Neuronal stem cell (in vitro differentiated cells): Measurements from ENCODE around the gene CIDEB.

Experiments used
- DNase-seq: peaks from one replicate; pipeline ENCODE4 v3.0.0-alpha.2; 2013; ENCODE audit warnings: low spot score
- H2AFZ ChIP-seq: one replicate; pipeline ENCODE4 v1.6.1; 2013; ENCODE audit warnings: mild to moderate bottlenecking, low read length, inconsistent platforms
- H2AK5ac ChIP-seq: 2 replicates; pipeline ENCODE4 v1.6.1; 2013; ENCODE audit warnings: low read depth, mild to moderate bottlenecking, inconsistent platforms, low read length, moderate library complexity, mixed read lengths
- H2BK120ac ChIP-seq: 2 replicates; pipeline ENCODE4 v1.6.1; 2013; ENCODE audit warnings: low read depth, mild to moderate bottlenecking, inconsistent platforms, low read length, moderate library complexity, mixed read lengths
- H2BK12ac ChIP-seq: one replicate; pipeline ENCODE4 v1.6.1; 2013; ENCODE audit warnings: low read length, inconsistent platforms
- H2BK15ac ChIP-seq: 2 replicates; pipeline ENCODE4 v1.6.1; 2013; ENCODE audit warnings: mild to moderate bottlenecking, low read length, inconsistent platforms, mixed read lengths
- H2BK5ac ChIP-seq: one replicate; pipeline ENCODE4 v1.6.1; 2013; ENCODE audit warnings: inconsistent platforms, mild to moderate bottlenecking, low read length, moderate library complexity
- H3K14ac ChIP-seq: one replicate; pipeline ENCODE4 v1.6.1; 2013; ENCODE audit warnings: low read length, inconsistent platforms
- H3K18ac ChIP-seq: 2 replicates; pipeline ENCODE4 v1.6.1; 2013; ENCODE audit warnings: low read length, inconsistent platforms
- H3K23ac ChIP-seq: 2 replicates; pipeline ENCODE4 v1.6.1; 2013; ENCODE audit warnings: low read depth, mild to moderate bottlenecking, mixed read lengths, low read length, inconsistent platforms; ENCODE audit not compliant: poor library complexity
- H3K27ac ChIP-seq: replicated peaks from 3 replicates; pipeline ENCODE4 v1.5.1; 2013; ENCODE audit warnings: low read length, inconsistent platforms
- H3K27me3 ChIP-seq, 3 experiments: 2 replicates each; pipeline ENCODE4 v1.6.1; 2013; ENCODE audit warnings: low read length in 3 of 3, mild to moderate bottlenecking in 2 of 3, inconsistent platforms in 1 of 3, low read depth in 1 of 3, mixed read lengths in 1 of 3, moderate library complexity in 1 of 3; ENCODE audit not compliant: control insufficient read depth in 3 of 3, insufficient read depth in 3 of 3
- H3K36me3 ChIP-seq, 2 donors: replicated peaks in 1 of 2; 2 replicates each; pipeline ENCODE4 v1.6.1; 2013; ENCODE audit warnings: low read length in 2 of 2; ENCODE audit not compliant: control insufficient read depth in 2 of 2, insufficient read depth in 2 of 2
- H3K4ac ChIP-seq: 2 replicates; pipeline ENCODE4 v1.6.1; 2013; ENCODE audit warnings: inconsistent platforms, mild to moderate bottlenecking, low read length, moderate library complexity
- H3K4me1 ChIP-seq, 2 donors: 1 replicate in 1 of 2; 2 replicates in 1 of 2; pipeline ENCODE4 v1.6.1; 2013; ENCODE audit warnings: low read length in 2 of 2, low read depth in 1 of 2; ENCODE audit not compliant: control insufficient read depth in 2 of 2, insufficient read depth in 1 of 2
- H3K4me2 ChIP-seq: one replicate; pipeline ENCODE4 v1.6.1; 2013; ENCODE audit warnings: mild to moderate bottlenecking, low read length, inconsistent platforms; ENCODE audit not compliant: insufficient read depth, poor library complexity, severe bottlenecking
- H3K4me3 ChIP-seq, 2 donors: 2 replicates each; pipeline ENCODE4 v1.5.1; 2013; ENCODE audit warnings: low read length in 2 of 2, mild to moderate bottlenecking in 2 of 2, inconsistent platforms in 1 of 2, moderate library complexity in 1 of 2
- H3K79me1 ChIP-seq: one replicate; pipeline ENCODE4 v1.6.1; 2013; ENCODE audit warnings: low read depth, mild to moderate bottlenecking, inconsistent platforms, low read length, moderate library complexity
- H3K9ac ChIP-seq: one replicate; pipeline ENCODE4 v1.6.1; 2013; ENCODE audit warnings: mild to moderate bottlenecking, low read depth, low read length, inconsistent platforms; ENCODE audit not compliant: poor library complexity
- H3K9me3 ChIP-seq, 2 donors: replicated peaks in 1 of 2; 2 replicates each; pipeline versions ENCODE3 to v1.6.1; 2013; ENCODE audit warnings: low read length in 2 of 2, mild to moderate bottlenecking in 2 of 2, inconsistent platforms in 1 of 2, low read depth in 1 of 2, mixed read lengths in 1 of 2, moderate library complexity in 1 of 2; ENCODE audit not compliant: control insufficient read depth in 2 of 2, insufficient read depth in 1 of 2
- H4K8ac ChIP-seq: one replicate; pipeline ENCODE4 v1.6.1; 2013; ENCODE audit warnings: low read depth, mild to moderate bottlenecking, inconsistent platforms, low read length, moderate library complexity
- H4K91ac ChIP-seq: one replicate; pipeline ENCODE4 v1.6.1; 2013; ENCODE audit warnings: low read length, low read depth, mild to moderate bottlenecking, inconsistent platforms; ENCODE audit not compliant: poor library complexity
- WGBS, 2 donors: extraction: QIAGEN DNeasy Blood & Tissue Kit; methylation state at CpG; one replicate each; pipeline ENCODE4 v1.1.7; 2013; ENCODE audit warnings: missing lambda C conversion rate in 2 of 2, mixed read lengths in 1 of 2; ENCODE audit not compliant: insufficient read length in 2 of 2, insufficient replicate concordance in 1 of 2; ENCODE audit errors: extremely low coverage in 2 of 2; 5-methylcytosine and 5-hydroxymethylcytosine counted together

The CIDEB gene

DNA sequence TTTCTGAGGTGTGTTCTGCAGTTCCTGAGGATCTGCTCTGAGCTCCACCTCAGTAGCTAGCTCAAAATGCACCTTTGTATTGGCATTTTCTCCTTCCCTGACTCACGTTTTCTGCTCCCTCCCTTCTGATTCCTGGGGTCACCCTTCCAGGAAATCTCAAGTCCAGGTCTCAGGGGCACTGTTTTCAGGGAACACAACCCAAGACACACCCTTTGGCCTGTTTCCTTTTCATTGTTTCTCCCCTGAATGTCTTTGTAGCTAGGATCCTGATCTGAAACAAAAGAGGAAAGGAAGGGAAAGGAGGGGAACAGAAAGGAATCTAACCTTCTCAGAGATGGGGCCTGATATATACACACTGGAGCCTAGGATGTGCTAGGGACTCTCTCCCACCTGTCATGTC, 39.4 kb upstream of the CIDEB start:
- no peak overlapping the region for H2AK5ac ChIP-seq
- no peak overlapping the region for H4K8ac ChIP-seq
- H3K4me2 ChIP-seq: no peak overlapping the region
- no peak overlapping the region for H3K4ac ChIP-seq
- no peaks in the 10 kb centered on the region for H3K4me1 ChIP-seq
- no peaks in the 10 kb centered on the region for H3K79me1 ChIP-seq
- no peak overlapping the region for H3K18ac ChIP-seq
- no peak overlapping the region for H2BK12ac ChIP-seq
- no peak overlapping the region for H3K14ac ChIP-seq
- peaks cover 0 to 78% (median 5%) of the 10 kb centered on the region in 3 experiments for H3K27me3 ChIP-seq
- H4K91ac ChIP-seq: no peak overlapping the region
- no peak overlapping the region for H3K4me3 ChIP-seq
- no CpG with 5 or more reads among the region's 1 CpG for WGBS, 2 donors
- no peak overlapping the region for H2AFZ ChIP-seq
- H3K36me3 ChIP-seq: no peaks in the 10 kb centered on the region
- no peak overlapping the region for H3K9ac ChIP-seq
- no peak overlapping the region for H3K23ac ChIP-seq
- no peak for DNase-seq
- no peaks in the 10 kb centered on the region for H3K9me3 ChIP-seq
- no peak overlapping the region for H2BK120ac ChIP-seq
- H2BK5ac ChIP-seq: no peak overlapping the region
- H3K27ac ChIP-seq: no peak overlapping the region
- no peak overlapping the region for H2BK15ac ChIP-seq

- no peak overlapping the region for H2BK15ac ChIP-seq
- no CpG with 5 or more reads among the region's 7 CpGs for WGBS, 2 donors
- H3K4me3 ChIP-seq: no peak overlapping the region
- H2BK5ac ChIP-seq: no peak overlapping the region
- peaks cover 4 to 6% of the 10 kb centered on the region in 2 donors for H3K4me1 ChIP-seq
- no peak overlapping the region for H4K8ac ChIP-seq
- no peak overlapping the region for H3K4ac ChIP-seq
- H3K14ac ChIP-seq: no peak overlapping the region
- H3K36me3 ChIP-seq: no peaks in the 10 kb centered on the region
- no peak overlapping the region for H3K9ac ChIP-seq
- no peak overlapping the region for H3K18ac ChIP-seq
- H2AFZ ChIP-seq: no peak overlapping the region
- no peak overlapping the region for H2BK120ac ChIP-seq
- H3K79me1 ChIP-seq: no peaks in the 10 kb centered on the region
- peaks cover 15 to 77% (median 27%) of the 10 kb centered on the region in 3 experiments for H3K27me3 ChIP-seq
- H3K23ac ChIP-seq: no peak overlapping the region
- no peak overlapping the region for H2BK12ac ChIP-seq
- H4K91ac ChIP-seq: no peak overlapping the region
- no peak overlapping the region for H3K27ac ChIP-seq
- no peak overlapping the region for H3K4me2 ChIP-seq
- no peak for DNase-seq
- H3K9me3 ChIP-seq: no peaks in the 10 kb centered on the region
- H2AK5ac ChIP-seq: no peak overlapping the region
Measured at GRCh38 chr14:24343795-24344660, 36.3 kb upstream of the CIDEB start.

- no peak overlapping the region for H3K14ac ChIP-seq
- H3K27me3 ChIP-seq: peaks cover 19 to 82% (median 38%) of the 10 kb centered on the region in 3 experiments
- no peak overlapping the region for H2BK12ac ChIP-seq
- H3K27ac ChIP-seq: no peak overlapping the region
- no peak overlapping the region for H2AK5ac ChIP-seq
- H4K91ac ChIP-seq: no peak overlapping the region
- no peak overlapping the region for H4K8ac ChIP-seq
- H2AFZ ChIP-seq: no peak overlapping the region
- H3K36me3 ChIP-seq: no peaks in the 10 kb centered on the region
- peaks cover 4 to 8% of the 10 kb centered on the region in 2 donors for H3K4me1 ChIP-seq
- H3K9me3 ChIP-seq: no peaks in the 10 kb centered on the region
- no peak overlapping the region for H3K4ac ChIP-seq
- H3K79me1 ChIP-seq: no peaks in the 10 kb centered on the region
- no peak for DNase-seq
- H3K9ac ChIP-seq: no peak overlapping the region
- no peak overlapping the region for H3K4me2 ChIP-seq
- H3K18ac ChIP-seq: no peak overlapping the region
- no peak overlapping the region for H2BK120ac ChIP-seq
- no peak overlapping the region for H2BK5ac ChIP-seq
- no peak overlapping the region for H3K23ac ChIP-seq
- no peak overlapping the region for H2BK15ac ChIP-seq
- H3K4me3 ChIP-seq: no peak overlapping the region
- WGBS, 2 donors: no CpG with 5 or more reads among the region's 4 CpGs
Measured at GRCh38 chr14:24342889-24343288, 35.1 kb upstream of the CIDEB start.

- WGBS, 2 donors: no CpG with 5 or more reads among the region's 1 CpG
- Histone ChIP-seq H3K23ac (no peak overlapping the region), H2BK15ac (no peak overlapping the region)
Measured at GRCh38 chr14:24340606-24341005, 32.8 kb upstream of the CIDEB start.

More at GRCh38 chr14:24340606-24341005, 32.8 kb upstream of the CIDEB start:
- no peak overlapping the region for H3K18ac ChIP-seq
- H3K9me3 ChIP-seq: no peaks in the 10 kb centered on the region
- no peak overlapping the region for H2BK5ac ChIP-seq
- H3K4ac ChIP-seq: no peak overlapping the region
- H3K4me1 ChIP-seq: peaks cover 4 to 8% of the 10 kb centered on the region in 2 donors
- H2BK120ac ChIP-seq: no peak overlapping the region
- no peaks in the 10 kb centered on the region for H3K79me1 ChIP-seq
- H3K27ac ChIP-seq: no peak overlapping the region
- H3K36me3 ChIP-seq: no peaks in the 10 kb centered on the region
- no peak overlapping the region for H2BK12ac ChIP-seq
- no peak overlapping the region for H2AK5ac ChIP-seq
- DNase-seq: no peak
- no peak overlapping the region for H3K4me2 ChIP-seq
- H3K9ac ChIP-seq: no peak overlapping the region
- peaks cover 21 to 89% (median 61%) of the 10 kb centered on the region in 3 experiments for H3K27me3 ChIP-seq
- no peak overlapping the region for H4K91ac ChIP-seq
- H2AFZ ChIP-seq: no peak overlapping the region
- H4K8ac ChIP-seq: no peak overlapping the region
- no peak overlapping the region for H3K4me3 ChIP-seq
- H3K14ac ChIP-seq: no peak overlapping the region
